Activated CD4-positive, alpha-beta T cell treated with anti-CD3 and anti-CD28 coated beads, Interleukin-2, amount 50 U/mL, for 48 hours (primary cell): Measurements from ENCODE around the gene WDR90.

Experiments
- DNase-seq, 2 experiments: peaks; one replicate each; pipeline ENCODE4 v3.0.0-alpha.2; 2020

Gene WDR90

DNA sequence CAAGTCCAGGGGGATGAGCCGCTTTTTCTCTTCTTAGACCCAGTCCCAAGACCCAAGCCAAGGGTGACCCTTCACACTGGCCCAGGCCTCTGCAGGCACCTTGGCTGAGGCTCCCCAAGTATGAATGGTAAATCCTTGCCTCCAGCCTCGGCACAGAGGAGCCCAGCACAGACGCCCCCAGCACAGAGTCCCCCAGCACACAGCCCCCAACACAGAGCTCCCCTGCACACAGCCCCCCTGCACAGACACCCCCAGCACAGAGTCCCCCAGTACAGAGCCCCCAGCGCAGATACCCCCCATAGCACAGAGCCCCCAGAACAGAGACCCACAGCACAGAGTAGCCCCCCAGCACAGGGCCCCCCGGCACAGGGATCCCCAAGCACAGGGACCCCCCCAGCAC is 8.6 kb upstream of the WDR90 start:
- no peak for DNase-seq

GRCh38 chr16:641326-642188 is 7.6 kb upstream of the WDR90 start, which contains the start of gene MCRIP2:
Gene MCRIP2 (plus strand): TSS chr16:641828. CDS start chr16:641992, 164 bp downstream.
- DNase-seq = peak; percentile 84 to 86

DNA sequence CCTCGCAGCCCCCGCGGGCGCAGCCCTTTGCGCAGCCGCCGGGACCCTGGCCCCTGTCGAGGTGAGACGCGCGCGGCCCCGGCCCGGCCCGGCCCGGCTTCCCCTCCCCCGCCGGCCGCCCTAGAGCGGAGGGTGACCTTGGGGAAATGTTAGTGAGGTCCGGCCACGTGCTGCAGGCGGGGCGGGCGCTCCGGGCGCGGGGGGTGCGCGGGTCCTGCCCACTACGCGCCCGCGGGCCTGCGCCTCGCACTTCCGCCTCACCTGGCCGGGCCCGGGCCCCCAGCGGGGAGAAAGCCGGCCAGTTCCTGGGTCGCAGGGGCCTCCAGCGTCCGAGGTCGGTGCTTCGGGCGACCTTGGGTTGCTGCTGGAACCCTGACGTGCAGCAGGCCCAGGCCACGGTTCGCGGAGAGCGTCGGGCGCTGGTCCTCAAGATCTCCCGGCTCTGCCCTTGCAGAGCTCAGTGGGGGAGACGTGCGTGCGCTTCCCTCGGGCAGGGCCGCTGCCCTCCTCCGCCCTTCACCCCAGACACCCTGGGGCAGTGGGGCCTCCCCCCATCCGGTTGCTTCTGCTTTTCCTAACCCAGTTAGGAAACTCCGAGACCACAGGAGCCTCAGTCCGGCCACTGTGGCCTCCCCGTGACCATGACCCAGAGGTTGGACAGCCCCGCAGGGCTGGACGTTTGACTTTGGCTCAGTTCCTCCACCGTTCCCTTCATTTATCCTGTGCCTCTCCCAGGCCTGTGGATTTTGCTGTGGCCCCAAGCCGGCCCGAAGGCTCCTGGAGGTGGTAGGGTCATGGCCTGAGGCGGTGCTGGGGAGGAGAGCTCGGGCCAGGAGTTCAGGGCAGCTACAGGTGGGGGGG is 6.7 kb upstream of the WDR90 start:
- peak; percentile 53 to 55 for DNase-seq

- no peak for DNase-seq
Measured at GRCh38 chr16:643050-643368, 6.2 kb upstream of the WDR90 start.

DNA sequence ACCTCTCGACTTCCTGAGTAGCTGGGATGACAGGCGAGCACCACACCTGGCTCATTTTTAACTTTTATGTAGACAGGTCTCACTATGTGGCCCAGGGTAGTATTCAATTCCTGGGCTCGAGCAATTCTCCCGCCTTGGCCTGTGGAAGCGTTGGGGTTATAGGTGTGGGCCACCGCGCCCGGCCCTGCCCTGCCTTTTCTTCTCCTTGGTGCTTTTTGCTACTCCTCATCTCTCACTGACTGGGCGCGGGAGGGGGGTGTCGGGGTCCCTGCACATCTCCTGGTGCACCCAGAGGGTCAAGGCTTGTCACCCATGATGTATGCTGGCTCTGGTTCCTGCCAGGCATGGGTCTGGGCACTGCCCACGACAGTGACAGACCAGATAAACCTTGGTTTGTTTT is 4.6 kb upstream of the WDR90 start:
- DNase-seq = no peak

DNA sequence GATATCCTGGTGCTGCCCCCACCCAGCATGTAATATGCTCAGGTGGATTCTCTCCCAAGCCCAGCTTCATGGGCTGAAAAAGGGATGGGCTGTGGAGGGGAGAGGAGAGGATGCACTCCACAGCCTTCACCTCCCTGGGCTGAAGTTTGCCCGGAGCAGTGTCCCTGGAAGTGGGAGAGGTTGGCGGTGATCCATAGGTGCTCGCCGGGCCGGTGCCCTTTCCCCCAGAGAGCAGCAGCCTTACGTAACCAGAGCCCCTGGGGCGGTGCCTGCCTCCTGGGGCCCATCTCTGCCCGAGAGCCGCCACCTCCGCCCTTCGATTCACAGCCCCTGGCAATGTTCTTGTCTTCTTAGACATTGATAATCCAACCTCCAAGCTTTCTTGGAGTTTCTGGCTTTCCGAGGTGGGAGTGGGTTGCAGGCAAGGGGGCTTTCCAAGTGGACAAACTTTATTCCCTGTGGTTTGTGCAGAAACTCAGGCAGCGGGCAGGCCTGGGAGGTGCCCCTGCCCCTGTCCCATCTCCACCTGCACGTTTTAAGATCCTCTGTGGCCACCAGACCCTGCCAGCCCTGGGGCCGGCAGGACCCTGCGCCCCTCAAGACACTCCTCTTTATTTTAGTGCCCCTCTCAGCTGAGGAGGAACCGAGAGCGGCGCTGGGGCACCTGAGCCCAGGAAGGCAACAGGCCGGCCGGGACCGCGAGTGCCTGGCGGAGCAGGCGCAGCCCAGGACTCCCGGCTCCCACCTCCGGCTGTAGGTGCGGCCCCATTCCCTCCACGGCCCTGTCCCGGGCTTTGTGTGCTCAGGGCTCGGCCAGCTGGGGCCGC is 3.1 kb upstream of the WDR90 start:
- no peak for DNase-seq

DNA sequence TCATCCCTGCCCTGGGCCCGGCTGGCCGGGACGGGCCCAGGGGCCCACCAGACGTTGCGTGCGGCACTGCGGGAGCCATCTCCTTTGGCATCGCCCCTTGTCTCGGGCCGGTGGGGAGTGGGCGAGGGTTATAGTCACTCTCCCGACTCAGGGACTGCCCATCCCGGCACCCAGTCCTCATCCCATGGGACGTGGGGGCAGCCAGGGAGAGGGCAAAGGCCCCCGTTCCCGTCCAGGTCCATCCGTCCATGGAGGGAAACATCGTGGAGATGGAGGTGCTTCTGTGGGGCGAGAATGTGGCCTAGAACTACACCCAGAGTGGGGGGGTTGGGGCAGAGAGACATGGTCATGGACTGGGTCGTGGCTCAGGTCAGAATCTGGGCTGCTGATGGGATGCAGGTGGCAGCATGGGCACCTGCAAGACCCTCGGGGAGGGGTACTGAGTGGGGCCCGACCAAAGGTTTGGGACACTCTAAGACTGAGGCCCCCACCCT is 2.4 kb upstream of the WDR90 start:
- DNase-seq = no peak

DNA sequence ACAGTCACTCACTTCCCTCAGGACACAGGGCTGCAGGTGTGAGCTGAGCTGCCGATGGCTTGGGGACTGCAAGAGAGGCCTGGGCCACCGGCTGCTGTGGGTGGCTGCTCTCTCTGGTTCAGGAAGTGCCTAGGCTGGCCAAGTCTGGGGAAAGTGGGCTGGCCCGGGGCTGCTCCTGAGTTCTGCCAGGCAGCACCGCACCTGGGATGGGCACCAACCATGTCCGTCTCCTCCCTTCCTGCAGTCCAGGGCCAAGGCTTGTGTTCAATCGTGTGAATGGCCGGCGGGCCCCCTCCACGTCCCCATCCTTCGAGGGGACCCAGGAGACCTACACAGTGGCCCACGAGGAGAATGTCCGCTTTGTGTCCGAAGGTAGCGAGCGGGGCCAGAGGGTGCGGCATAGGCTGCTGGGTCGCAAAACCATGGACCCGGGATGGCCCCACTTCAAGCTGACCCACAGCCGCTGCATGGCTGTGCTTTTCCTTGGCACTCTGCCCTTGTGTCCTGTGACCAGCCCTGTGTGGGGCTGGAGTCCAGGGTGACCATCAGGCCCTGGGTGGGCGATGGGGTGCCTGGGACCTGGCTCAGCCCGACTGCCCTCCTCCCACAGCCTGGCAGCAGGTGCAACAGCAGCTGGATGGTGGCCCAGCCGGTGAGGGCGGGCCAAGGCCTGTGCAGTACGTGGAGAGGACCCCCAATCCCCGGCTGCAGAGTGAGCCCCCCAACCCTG is 1.8 kb upstream of the WDR90 start:
- no peak for DNase-seq

GRCh38 chr16:648071-648780 is 939 bp upstream of the WDR90 start:
- peak; percentile 69 to 73 for DNase-seq

DNA sequence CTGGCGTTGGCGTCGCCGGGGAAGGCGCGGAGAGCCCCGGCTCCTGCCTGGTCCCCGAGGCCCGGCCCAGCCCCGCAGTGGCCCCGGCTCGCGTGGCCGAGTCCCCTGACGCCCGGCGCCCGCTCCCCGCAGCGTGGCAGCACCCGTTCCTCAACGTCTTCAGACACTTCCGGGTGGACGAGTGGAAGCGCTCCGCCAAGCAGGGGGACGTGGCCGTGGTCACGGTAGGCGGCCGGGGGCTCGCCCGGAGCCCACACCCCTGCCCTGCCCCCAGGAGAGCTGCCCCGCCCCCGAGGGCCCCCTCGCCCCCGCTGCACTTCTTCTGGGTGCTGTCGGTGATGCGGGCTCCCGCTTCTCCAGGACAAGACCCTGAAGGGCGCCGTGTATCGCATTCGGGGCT is 466 bp downstream of the WDR90 start:
- peak; percentile 22 to 32 for DNase-seq

DNA sequence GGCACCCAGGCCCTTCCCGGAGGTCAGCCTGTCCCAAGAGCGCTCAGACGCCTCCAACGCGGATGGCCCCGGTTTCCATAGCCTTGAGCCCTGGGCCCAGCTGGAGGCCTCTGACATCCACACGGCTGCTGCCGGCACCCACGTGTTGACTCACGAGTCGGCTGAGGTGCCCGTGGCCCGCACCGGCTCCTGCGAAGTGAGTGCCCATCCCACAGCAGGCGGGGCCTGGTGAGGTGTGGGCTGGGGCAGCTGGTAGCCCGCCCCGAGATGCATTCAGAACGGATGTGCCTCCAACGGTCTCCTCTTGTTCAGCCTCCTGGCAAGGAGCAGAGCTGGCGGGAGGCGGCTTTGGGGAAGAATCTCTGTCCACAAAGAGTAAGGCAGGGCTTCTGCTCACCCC is 2.7 kb downstream of the WDR90 start:
- no peak for DNase-seq

DNA sequence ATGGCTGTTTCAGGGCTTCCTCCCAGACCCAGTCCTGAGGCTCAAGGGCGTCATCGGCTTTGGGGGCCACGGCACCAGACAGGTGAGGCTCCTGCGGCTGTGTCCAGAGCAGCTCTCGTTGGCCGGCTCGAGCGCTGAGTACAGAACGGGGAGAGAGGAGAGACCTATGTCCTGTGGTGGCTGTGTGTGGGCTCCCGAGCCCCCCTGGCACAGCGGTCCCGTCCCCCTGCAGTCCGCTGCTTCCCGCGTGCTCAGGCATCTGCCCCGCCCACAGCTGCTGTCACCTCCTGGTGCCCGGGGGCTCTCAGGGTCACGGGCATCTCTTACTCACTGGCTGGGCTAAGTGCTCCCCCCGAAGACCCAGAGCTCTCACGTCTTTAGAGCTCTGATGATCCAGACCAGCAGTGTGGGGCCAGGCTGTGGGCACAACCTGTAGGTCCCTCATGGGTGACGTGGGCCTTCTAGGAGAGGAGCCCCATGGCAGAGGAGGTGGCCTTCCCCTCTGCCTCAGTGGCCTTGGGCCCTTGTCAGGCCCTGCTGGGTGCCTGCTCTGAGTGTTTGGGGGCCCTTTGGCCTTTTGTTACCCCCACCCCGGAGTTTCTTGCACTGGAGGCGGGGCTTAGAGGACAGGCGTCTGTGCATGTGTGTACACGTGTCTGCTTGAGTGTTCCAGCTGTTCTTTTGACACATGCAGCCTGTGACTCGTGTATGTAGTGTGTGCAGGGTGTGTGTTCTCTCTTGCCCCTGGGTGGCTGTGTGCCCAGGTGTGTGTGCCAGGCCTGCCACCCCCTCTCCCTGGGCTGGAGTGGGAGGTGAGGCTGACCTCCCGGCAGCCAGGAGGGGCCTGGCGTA is 3.5 kb downstream of the WDR90 start:
- DNase-seq = no peak

DNA sequence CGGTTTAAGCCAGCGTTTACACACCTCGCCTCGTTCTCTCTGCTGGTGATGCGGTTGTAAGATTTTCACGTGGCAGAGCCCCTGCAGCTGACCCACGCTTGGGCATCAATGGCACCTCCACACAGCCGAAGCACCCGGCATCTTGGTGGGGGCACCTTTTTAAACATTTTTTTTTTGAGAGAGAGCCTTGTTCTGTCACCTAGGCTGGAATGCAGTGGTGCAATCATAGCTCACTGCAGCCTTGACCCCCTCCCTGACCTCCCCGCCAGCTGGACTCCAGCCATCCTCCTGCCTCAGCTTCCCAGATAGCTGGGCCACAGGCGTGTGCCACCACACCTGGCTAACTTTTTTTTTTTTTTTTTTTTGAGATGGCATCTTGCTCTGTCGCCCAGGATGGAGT is 4.9 kb downstream of the WDR90 start:
- no peak for DNase-seq

- DNase-seq = no peak
Measured at GRCh38 chr16:657487-657886, 8.3 kb downstream of the WDR90 start.

DNA sequence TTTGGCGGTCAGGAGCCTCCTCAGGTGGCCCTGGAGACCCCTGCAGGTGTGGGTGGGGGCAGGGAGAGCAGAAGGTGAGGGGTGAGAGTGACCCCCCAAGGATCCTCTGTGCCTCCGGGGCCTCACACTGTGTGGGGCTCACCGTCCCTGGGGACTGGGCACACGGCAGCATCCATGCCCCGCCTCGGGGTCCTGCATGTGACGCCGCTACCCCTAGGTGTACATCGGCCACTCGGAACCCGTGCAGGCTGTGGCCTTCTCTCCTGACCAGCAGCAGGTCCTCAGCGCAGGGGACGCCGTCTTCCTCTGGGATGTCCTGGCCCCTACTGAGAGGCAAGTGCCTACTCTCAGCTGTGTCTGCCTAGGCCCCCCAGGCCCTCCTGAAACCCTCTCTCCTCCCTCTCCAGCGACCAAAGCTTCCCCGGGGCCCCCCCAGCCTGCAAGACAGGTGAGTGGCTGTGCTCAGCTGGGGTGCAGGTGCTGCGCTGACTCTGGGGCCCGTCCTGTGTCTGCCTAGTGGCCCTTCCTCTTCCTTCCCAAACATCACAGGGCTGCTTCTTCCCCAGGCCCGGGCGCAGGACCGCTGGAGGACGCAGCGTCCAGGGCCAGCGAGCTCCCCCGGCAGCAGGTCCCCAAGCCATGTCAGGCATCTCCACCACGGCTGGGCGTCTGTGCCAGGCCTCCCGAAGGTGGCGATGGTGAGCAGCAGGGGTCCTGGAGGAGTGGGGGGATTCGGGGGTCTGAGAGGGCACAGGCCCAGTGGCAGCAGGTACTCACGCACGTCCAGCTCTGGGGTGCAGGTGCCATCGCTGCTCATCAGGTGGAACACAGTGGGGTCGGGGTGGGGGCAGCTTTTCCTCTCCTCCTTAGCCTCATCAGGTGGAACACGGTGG is 9.8 kb downstream of the WDR90 start:
- DNase-seq = no peak

DNA sequence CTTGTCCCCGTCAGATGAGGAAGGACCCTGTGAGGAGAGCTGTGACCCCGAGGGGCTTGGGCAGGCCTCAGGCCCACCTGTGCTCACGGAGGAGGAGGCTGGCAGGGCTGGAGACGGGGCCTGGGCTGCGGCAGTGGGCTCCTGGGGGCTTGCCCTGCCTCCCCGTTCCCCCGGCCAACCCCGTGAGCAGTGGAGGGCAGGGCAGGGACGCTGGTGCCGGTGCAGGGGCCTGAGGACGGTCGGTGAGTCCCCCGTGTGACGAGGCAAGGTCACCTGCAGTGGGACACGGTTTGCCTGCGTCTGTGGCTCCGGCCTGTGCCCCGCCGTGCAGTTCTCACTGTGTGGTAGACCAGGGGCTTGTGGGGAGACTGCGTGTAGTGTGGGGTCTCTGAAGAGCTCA is 10.5 kb downstream of the WDR90 start:
- no peak for DNase-seq

- DNase-seq = no peak
Measured at GRCh38 chr16:660132-660458, 10.9 kb downstream of the WDR90 start.

- DNase-seq = peak; percentile 70
Measured at GRCh38 chr16:660459-661183, 11.5 kb downstream of the WDR90 start.
